SIG-M5 treated with dmso at 0.1 percent for 504 hours (cell line): ENCODE data around the gene MGMT.

Experiments used
- DNase-seq: peaks from one replicate; lab custom pipeline; 2025; ENCODE audit not compliant: unreplicated experiment; lab: John Stamatoyannopoulos, UW

MGMT gene

GRCh38 chr10:129580901-129581300, 113.9 kb downstream of the MGMT start:
- DNase-seq, result no peak

DNA sequence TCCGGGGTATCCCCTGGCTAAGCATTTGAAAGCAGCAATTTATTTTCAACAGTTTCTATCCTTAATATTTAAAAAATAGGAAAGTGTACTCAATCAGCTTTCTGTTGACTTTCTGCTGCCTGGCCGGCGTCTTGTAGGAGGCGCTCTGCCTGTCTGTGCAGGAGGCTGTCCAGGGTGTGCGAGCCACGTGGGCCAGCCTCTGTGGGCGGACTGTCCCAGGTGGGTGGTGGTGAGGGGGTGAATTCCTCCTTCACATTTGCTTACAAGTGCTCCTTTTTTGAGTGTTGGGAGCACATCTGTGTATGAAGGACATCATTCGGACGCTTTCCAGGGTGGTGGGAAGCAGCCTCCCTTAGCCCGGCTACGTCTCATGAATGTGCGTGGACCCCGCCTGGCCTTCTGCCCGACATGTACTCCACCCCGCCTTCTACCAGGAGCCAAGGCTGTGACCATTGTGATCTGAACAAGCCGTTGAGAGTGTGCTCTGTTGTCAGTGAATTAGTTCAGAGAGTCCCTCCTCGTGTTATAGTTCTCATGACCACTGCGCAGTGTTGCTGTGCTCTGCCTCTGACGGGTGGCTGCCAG, 114.9 kb downstream of the MGMT start:
- no peak for DNase-seq

DNA sequence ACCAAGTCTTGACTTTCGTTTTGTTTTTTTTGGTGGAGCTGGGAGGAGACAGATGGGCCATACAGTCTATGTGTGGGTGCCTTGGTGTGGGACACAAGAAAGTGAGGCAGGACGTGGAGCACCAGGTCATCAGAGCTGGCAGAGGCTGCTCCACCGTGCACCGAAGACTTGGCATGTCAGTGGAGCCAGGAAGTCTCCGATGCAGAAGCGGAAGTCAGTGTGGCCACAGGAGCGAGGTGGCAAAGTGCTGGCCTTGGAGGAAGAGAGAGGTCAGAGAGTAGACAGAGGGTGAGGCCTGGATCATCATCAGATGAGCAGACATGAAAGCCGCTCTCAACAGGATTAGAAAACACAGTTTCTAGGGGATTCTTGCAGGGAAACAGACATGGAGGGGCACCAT, 116.8 kb downstream of the MGMT start:
- DNase-seq, result no peak

GRCh38 chr10:129586898-129587443, 119.9 kb downstream of the MGMT start:
- no peak for DNase-seq

DNA sequence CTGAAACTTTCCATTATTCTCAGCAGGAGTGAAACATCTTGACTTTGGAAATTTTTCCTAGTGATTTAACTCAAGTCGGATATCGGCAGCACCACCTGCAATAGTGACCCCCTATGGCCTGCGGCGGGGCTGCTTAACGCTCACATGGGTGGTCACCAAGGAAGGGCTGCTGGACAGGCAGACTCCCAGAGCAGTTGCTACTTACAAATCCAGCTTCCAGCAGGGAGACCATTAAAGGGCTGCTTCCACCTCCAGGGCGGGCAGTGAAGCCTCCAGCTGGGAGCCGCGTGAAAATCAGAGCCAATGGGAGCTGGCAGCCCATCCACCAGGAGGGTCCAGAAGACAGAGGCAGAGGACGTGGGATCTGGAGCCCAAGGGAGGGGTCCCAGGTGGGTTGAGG, 122.5 kb downstream of the MGMT start:
- no peak for DNase-seq

DNA sequence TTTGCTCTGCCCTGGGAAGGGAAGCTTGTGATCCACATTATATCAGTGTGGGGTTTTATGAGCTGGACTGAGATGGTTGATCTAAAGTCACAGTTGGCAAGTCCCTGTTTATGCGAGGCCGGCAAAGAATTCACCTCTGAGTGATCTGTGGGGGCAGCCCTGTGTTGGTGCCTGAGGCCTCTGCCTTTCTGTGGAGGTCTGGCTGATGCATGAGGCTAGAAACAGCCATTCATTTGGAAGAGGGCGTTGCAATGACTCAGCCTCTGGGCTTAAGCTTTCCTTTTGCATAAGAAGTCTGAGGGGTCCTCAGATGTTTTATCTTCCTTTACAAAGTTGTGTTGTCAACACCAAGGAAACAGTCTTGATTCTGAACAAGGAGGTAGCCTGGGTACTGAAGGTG, 126.9 kb downstream of the MGMT start:
- no peak for DNase-seq

DNA sequence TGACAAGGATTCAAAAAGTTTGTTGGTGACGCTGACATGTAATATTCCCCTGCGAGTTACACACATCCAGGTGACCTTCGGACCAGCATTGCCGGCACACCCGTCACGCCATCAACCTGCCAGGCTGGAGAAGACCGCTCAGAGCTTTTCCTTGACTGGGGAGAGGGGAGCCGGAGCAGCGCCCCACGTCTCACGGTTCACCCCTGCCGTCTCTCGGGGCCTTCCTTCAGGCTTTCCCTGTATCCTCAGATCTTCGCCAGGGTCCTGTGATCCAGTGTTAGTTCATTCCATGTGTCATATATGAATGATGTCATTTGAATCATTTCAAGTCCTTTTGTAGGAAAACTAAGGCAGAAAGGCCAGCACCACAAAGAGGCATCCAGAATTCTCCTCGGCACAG, 127.8 kb downstream of the MGMT start:
- DNase-seq, result no peak

GRCh38 chr10:129598413-129598812, 131.4 kb downstream of the MGMT start:
- no peak for DNase-seq

DNA sequence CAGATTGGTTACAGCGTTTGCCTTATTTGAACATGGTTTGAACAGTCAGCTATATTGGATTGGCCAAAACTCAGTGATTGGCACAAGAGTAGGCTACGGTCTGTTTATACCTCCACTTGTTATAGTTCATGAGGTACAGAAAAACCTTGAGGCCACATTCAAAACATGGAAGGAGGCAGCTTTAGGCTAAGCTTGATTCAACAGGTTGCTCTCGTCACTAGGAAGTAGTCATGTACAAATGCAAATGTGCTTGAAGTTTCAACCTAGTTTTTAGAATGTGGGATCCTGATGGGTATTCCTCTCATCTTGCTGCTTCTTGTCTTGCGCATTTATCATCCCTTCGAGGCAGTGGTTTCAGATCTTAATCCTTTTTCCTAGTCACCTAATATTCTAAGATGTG, 132.1 kb downstream of the MGMT start:
- no peak for DNase-seq

GRCh38 chr10:129601737-129602136, 134.7 kb downstream of the MGMT start:
- no peak for DNase-seq

DNA sequence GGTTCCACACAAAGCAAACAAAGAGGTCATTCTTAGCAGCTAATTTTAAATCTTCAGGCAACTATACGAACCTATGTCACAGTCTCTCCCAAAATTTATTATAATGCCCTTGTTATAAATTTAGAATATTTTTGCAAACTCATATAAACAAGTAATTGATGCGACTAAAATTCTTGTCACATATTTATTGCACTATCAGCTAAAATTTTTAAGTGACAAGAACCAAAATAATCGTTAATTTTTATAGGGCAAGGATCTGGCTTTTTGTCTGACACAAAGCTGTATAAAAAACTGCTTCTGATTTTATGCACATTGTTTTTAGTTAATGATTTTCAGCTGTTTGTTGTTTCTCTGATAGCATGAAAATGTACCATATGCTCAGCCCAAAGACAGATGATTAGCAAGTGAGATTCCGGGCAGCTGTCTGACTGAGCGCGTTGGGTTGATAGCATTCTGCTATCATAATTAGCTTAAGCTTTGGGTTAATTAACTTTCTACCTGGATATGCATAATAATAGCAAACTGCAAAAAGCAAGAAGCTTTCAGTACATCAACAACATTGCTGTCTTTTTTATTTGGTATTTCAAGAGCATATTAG, 136.0 kb downstream of the MGMT start:
- no peak for DNase-seq

- no peak for DNase-seq
Measured at GRCh38 chr10:129604333-129605032, 137.4 kb downstream of the MGMT start.

DNA sequence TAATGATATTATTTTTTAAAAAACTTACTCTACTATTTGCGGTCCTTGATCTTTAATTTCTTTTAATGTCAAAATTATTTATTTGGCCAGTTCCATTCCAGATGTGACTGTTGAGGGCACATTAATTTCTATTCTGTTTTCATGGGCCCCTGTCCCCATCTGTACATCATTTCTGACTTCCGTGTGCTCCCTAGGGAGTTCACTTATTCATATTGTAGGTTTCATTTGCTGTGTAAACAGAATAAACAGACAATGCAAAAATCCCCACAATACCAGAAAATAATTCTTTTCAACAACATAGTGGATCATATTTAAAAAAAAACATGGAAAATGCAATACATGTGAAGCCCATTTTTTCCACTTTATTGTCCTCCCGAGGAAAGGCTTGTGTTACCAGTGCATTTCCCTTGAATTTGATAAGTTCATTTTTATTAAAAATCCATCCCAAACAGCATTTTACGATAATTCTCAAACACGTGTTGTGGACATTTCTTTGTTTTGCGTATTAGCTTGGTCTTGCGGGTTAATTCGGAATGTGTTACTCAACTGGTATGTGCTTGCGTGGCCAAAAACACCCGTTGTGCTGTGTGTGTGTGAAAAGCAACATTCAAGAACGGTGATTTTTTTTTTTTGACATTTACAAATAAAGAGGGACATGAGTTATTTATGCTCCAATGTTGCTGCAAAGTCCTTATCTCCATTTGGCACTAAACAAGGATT, 138.4 kb downstream of the MGMT start:
- no peak for DNase-seq

- DNase-seq, result no peak
Measured at GRCh38 chr10:129605986-129606518, 139.0 kb downstream of the MGMT start.

DNA sequence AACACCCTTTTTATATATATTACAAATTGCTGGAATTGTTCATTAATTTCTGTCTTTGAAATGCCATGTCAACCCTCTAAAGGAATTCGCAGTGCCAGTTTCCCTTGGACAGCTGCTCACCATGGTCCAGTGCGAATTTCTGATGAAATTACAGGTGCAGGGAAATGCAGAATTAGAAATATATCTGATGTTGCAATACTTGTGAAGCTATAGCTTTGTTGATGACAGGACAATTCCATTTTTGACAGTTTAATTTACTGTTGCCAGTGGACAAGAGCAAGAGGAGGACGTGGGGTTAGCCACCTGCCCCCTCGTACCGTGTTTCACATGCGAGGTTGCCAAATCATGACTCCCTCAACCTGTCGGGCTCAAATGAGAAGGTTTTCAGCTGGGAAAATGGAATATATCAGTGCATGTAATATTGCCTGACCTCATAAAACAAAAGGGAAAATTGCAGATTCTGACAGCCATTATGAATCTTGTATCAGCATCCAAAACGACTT, 140.6 kb downstream of the MGMT start:
- no peak for DNase-seq

GRCh38 chr10:129608653-129609052, 141.6 kb downstream of the MGMT start:
- DNase-seq, result no peak

DNA sequence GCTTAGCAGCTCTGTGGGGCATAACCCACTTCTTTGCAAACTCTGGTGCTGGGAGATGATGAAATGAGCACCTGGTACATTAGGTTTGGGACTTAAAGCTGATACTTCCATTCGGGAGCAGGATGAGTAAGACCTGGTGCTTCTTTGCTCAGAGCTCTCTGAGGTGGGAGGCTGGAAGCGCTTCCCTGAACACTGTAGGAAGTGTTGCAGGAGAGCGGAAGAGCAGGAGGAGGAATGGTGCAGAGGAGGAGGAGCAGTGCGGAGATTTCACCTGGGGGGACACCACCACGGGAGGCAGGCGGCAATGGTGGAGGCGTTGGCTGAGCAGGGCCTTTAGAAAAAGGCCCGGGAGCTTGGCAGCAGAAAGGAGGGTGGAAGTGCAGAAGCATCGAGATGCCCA, 142.5 kb downstream of the MGMT start:
- no peak for DNase-seq

DNA sequence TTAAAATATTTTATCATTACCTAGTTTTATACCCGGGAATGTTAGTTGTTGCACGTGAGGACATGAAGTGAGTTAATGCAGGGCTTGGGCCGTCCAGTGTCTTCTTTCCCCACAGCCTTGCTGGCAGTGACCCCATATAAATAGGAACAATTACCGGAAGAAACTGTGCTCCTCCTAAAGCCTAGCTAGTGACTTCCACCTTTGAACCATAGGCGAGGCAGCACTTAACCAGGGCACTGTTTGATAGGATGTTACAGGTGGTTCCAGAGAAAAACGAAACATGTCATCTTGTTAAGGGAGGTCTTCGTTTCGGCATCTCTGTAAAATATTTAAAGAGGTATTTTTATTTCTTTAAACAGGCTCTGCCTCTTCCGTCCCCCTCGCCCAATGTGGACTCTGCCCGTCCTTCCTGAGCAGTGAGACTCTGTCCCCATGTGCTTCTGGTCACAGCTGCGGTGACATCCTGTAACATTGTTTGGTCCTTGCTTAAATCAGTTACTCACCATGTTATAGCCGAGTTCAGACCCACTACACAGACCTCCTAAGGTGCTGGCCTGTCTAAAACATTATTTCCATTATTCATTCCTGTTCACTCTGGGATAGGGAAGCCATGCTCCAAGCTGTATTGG, 145.6 kb downstream of the MGMT start:
- DNase-seq, result no peak

- DNase-seq, result no peak
Measured at GRCh38 chr10:129613377-129613980, 146.4 kb downstream of the MGMT start.

GRCh38 chr10:129614341-129614740, 147.3 kb downstream of the MGMT start:
- no peak for DNase-seq
